Measurements from ENCODE around the gene IKBKE. TPM values are rescaled to one million over a fixed set of nuclear protein-coding genes. Genes with fewer than 3 reads are reported as not detected.

The IKBKE gene
- total RNA-seq, 8 experiments from 2014 or later: 0.05 to 10.0 (median 3.3) TPM

GRCh38 chr1:206495011-206495461 is 24.8 kb downstream of the IKBKE start:
- peaks cover 9% of the 10 kb centered on the region in 2 donors for H3K4me1 ChIP-seq (replicated peaks in 1 of 2)
- H3K27ac ChIP-seq: no peak overlapping the region
- 55 to 100% (median 85%) methylated on average over 1 to 6 of the region's 6 CpGs for WGBS, 10 experiments
- no peak overlapping the region for H3K4me3 ChIP-seq
- peak in 3 of 8 experiments; percentile 62 to 77 (median 62) for ATAC-seq (replicated peaks in 6 of 8)
- in situ Hi-C loops (cut with MboI; ENCODE audit: low pct_unique_long_range_greater_than_20kb in 2 of 9, low sequenced_read_pairs in 9 of 9, unreplicated experiment in 9 of 9): loop anchor here in 6 of 9 experiments (25.0 kb wide), 2 partner anchors 92 to 417 kb away; partner anchors contain the start of gene FCMR (in 4 of the 6)

GRCh38 chr1:206495493-206496046 is 25.3 kb downstream of the IKBKE start:
- Histone ChIP-seq H3K4me1 (replicated peaks in 1 of 2) (peaks cover 5% of the 10 kb centered on the region in 2 donors), H3K27ac (no peak overlapping the region), H3K4me3 (no peak overlapping the region)
- no peak for ATAC-seq (replicated peaks in 6 of 8)
- whole genome bisulfite sequencing, 10 experiments: 0 to 83% (median 25%) methylated on average over 1 to 3 of the region's 3 CpGs; no CpG with 5 or more reads in 2 of the 10 experiments
- in situ Hi-C loops (cut with MboI; ENCODE audit: low pct_unique_long_range_greater_than_20kb in 2 of 9, low sequenced_read_pairs in 9 of 9, unreplicated experiment in 9 of 9): loop anchor here in 6 of 9 experiments (25.0 kb wide), 2 partner anchors 92 to 417 kb away; partner anchors contain the start of gene FCMR (in 4 of the 6)

GRCh38 chr1:206496131-206496793 is 26.0 kb downstream of the IKBKE start:
- in situ Hi-C loops (cut with MboI; ENCODE audit: low pct_unique_long_range_greater_than_20kb in 2 of 9, low sequenced_read_pairs in 9 of 9, unreplicated experiment in 9 of 9): loop anchor here in 6 of 9 experiments (25.0 kb wide), 2 partner anchors 91 to 416 kb away; partner anchors contain the start of gene FCMR (in 4 of the 6)
- Histone ChIP-seq H3K4me3 (no peak overlapping the region), H3K27ac (no peak overlapping the region), H3K4me1 (replicated peaks in 1 of 2) (peaks cover 0 to 4% of the 10 kb centered on the region in 2 donors)
- 37 to 100% (median 58%) methylated on average over 1 to 6 of the region's 6 CpGs; no CpG with 5 or more reads in 1 of the 10 experiments for WGBS, 10 experiments
- ATAC-seq (replicated peaks in 6 of 8): peak in 2 of 8 experiments; percentile 13 to 24

- H3K27ac ChIP-seq: no peak overlapping the region
- WGBS, 10 experiments: 0 to 80% (median 62%) methylated on average over 1 to 3 of the region's 4 CpGs; no CpG with 5 or more reads in 6 of the 10 experiments
- ATAC-seq (replicated peaks in 6 of 8): no peak
- in situ Hi-C loops (cut with MboI; ENCODE audit: low pct_unique_long_range_greater_than_20kb in 2 of 9, low sequenced_read_pairs in 9 of 9, unreplicated experiment in 9 of 9): loop anchor here in 6 of 9 experiments (25.0 kb wide), 2 partner anchors 90 to 415 kb away; partner anchors contain the start of gene FCMR (in 4 of the 6)
- H3K4me3 ChIP-seq: no peak overlapping the region
- peaks cover 0 to 5% of the 10 kb centered on the region in 2 donors for H3K4me1 ChIP-seq (replicated peaks in 1 of 2)
Measured at GRCh38 chr1:206497363-206497762, 27.1 kb downstream of the IKBKE start.

- no peak for ATAC-seq (replicated peaks in 6 of 8)
- in situ Hi-C loops (cut with MboI; ENCODE audit: low pct_unique_long_range_greater_than_20kb in 2 of 9, low sequenced_read_pairs in 9 of 9, unreplicated experiment in 9 of 9): loop anchor here in 6 of 9 experiments (25.0 kb wide), 2 partner anchors 90 to 415 kb away; partner anchors contain the start of gene FCMR (in 4 of the 6)
- no peak overlapping the region for H3K4me3 ChIP-seq
- WGBS, 10 experiments: 33 to 100% (median 86%) methylated on average over 1 to 3 of the region's 3 CpGs; no CpG with 5 or more reads in 3 of the 10 experiments
- H3K27ac ChIP-seq: no peak overlapping the region
- peaks cover 0 to 5% of the 10 kb centered on the region in 2 donors for H3K4me1 ChIP-seq (replicated peaks in 1 of 2)
Measured at GRCh38 chr1:206497774-206498173, 27.5 kb downstream of the IKBKE start.

- no peak overlapping the region for H3K4me3 ChIP-seq
- no peak overlapping the region for H3K27ac ChIP-seq
- no peak for ATAC-seq (replicated peaks in 6 of 8)
- in situ Hi-C loops (cut with MboI; ENCODE audit: low pct_unique_long_range_greater_than_20kb in 2 of 9, low sequenced_read_pairs in 9 of 9, unreplicated experiment in 9 of 9): loop anchor here in 6 of 9 experiments (25.0 kb wide), 2 partner anchors 89 to 414 kb away; partner anchors contain the start of gene FCMR (in 4 of the 6)
- peaks cover 0 to 5% of the 10 kb centered on the region in 2 donors for H3K4me1 ChIP-seq (replicated peaks in 1 of 2)
- WGBS, 10 experiments: 17 to 89% (median 42%) methylated on average over 1 of the region's 2 CpGs; no CpG with 5 or more reads in 4 of the 10 experiments
Measured at GRCh38 chr1:206498685-206499084, 28.4 kb downstream of the IKBKE start.

- Histone ChIP-seq H3K27ac (no peak overlapping the region), H3K4me1 (replicated peaks in 1 of 2) (peaks cover 0 to 5% of the 10 kb centered on the region in 2 donors), H3K4me3 (no peak overlapping the region)
- ATAC-seq (replicated peaks in 6 of 8): no peak
- 64 to 100% (median 95%) methylated on average over 1 to 3 of the region's 3 CpGs; no CpG with 5 or more reads in 4 of the 10 experiments for WGBS, 10 experiments
- in situ Hi-C loops (cut with MboI; ENCODE audit: low pct_unique_long_range_greater_than_20kb in 2 of 9, low sequenced_read_pairs in 9 of 9, unreplicated experiment in 9 of 9): no loop called here
Measured at GRCh38 chr1:206500046-206500445, 29.8 kb downstream of the IKBKE start.

- in situ Hi-C loops (cut with MboI; ENCODE audit: low pct_unique_long_range_greater_than_20kb in 2 of 9, low sequenced_read_pairs in 9 of 9, unreplicated experiment in 9 of 9): no loop called here
- Histone ChIP-seq H3K4me3 (no peak overlapping the region), H3K27ac (no peak overlapping the region), H3K4me1 (replicated peaks in 1 of 2) (peaks cover 0 to 5% of the 10 kb centered on the region in 2 donors)
- WGBS, 10 experiments: 50 to 90% (median 83%) methylated on average over 1 to 5 of the region's 5 CpGs; no CpG with 5 or more reads in 3 of the 10 experiments
- ATAC-seq (replicated peaks in 6 of 8): no peak
Measured at GRCh38 chr1:206501881-206502280, 31.6 kb downstream of the IKBKE start.

GRCh38 chr1:206502403-206502802 is 32.1 kb downstream of the IKBKE start:
- H3K4me3 ChIP-seq: no peak overlapping the region
- H3K4me1 ChIP-seq (replicated peaks in 1 of 2): peaks cover 0 to 5% of the 10 kb centered on the region in 2 donors
- H3K27ac ChIP-seq: no peak overlapping the region
- in situ Hi-C loops (cut with MboI; ENCODE audit: low pct_unique_long_range_greater_than_20kb in 2 of 9, low sequenced_read_pairs in 9 of 9, unreplicated experiment in 9 of 9): no loop called here
- WGBS, 10 experiments: 65 to 100% (median 82%) methylated on average over 1 to 2 of the region's 2 CpGs; no CpG with 5 or more reads in 4 of the 10 experiments
- ATAC-seq (replicated peaks in 6 of 8): no peak

GRCh38 chr1:206502812-206503211 is 32.5 kb downstream of the IKBKE start:
- no peak for ATAC-seq (replicated peaks in 6 of 8)
- H3K4me1 ChIP-seq (replicated peaks in 1 of 2): peaks cover 0 to 5% of the 10 kb centered on the region in 2 donors
- in situ Hi-C loops (cut with MboI; ENCODE audit: low pct_unique_long_range_greater_than_20kb in 2 of 9, low sequenced_read_pairs in 9 of 9, unreplicated experiment in 9 of 9): no loop called here
- H3K4me3 ChIP-seq: no peak overlapping the region
- no peak overlapping the region for H3K27ac ChIP-seq
- WGBS, 10 experiments: 71 to 100% (median 92%) methylated on average over 1 of the region's 1 CpG; no CpG with 5 or more reads in 3 of the 10 experiments

GRCh38 chr1:206503591-206504362 is 33.5 kb downstream of the IKBKE start:
- in situ Hi-C loops (cut with MboI; ENCODE audit: low pct_unique_long_range_greater_than_20kb in 2 of 9, low sequenced_read_pairs in 9 of 9, unreplicated experiment in 9 of 9): no loop called here
- WGBS, 10 experiments: 0 to 100% (median 71%) methylated on average over 1 to 8 of the region's 8 CpGs
- Histone ChIP-seq H3K27ac (no peak overlapping the region), H3K4me1 (replicated peaks in 1 of 2) (peaks cover 3 to 6% of the 10 kb centered on the region in 2 donors), H3K4me3 (no peak overlapping the region)
- ATAC-seq (replicated peaks in 6 of 8): peak in 4 of 8 experiments; percentile 17 to 76 (median 51)

GRCh38 chr1:206504363-206504713 is 34.1 kb downstream of the IKBKE start:
- 0 to 100% (median 72%) methylated on average over 1 to 3 of the region's 3 CpGs; no CpG with 5 or more reads in 3 of the 10 experiments for WGBS, 10 experiments
- H3K4me1 ChIP-seq (replicated peaks in 1 of 2): peaks cover 7 to 10% of the 10 kb centered on the region in 2 donors

More at GRCh38 chr1:206504363-206504713, 34.1 kb downstream of the IKBKE start:
- no peak overlapping the region for H3K27ac ChIP-seq
- in situ Hi-C loops (cut with MboI; ENCODE audit: low pct_unique_long_range_greater_than_20kb in 2 of 9, low sequenced_read_pairs in 9 of 9, unreplicated experiment in 9 of 9): no loop called here
- no peak for ATAC-seq (replicated peaks in 6 of 8)
- no peak overlapping the region for H3K4me3 ChIP-seq

Measured in motor neuron (in vitro differentiated cells).